ENCODE results near the gene RFTN1.
A peak's percentile ranks its signal among the peaks of the same experiment; 100 is the strongest.

Gene RFTN1

DNA sequence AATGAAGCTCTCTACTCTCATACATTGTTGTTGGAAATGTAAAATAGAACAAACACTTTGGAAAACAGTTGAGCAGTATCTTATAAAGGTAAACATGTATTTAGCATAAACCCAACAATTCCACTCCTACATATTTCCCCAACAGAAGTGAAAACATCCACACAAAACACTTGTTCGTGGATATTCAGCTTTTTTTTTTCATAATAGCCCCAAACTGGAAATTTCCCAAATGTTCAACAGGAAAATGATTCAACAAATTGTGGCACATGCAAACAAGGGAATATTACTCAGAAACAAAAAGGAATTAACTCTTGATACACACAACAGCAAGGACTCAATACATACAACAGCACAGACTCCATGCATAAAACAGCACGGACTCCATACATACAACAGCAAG, 28.5 kb downstream of the RFTN1 start:
- DNase-seq: no peak

DNA sequence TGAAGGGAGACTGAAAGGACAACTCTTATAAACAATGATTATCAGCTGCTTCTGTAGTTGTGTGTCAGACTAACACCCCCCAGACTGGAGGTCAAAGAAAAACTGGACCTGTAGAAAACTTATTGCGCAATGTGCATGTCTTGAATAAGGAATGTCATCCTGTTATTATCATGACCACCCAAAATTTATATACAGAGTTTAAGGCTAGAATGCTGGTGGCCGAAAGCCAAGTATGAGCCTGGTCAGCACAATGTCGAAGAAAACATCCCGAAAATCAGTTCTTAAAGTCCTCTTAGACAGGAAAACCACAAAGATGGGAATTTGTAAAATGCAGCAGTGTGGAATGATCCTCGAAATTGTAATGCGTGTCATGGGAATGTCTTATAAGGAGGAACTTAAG, 29.3 kb downstream of the RFTN1 start:
- no peak for DNase-seq

DNA sequence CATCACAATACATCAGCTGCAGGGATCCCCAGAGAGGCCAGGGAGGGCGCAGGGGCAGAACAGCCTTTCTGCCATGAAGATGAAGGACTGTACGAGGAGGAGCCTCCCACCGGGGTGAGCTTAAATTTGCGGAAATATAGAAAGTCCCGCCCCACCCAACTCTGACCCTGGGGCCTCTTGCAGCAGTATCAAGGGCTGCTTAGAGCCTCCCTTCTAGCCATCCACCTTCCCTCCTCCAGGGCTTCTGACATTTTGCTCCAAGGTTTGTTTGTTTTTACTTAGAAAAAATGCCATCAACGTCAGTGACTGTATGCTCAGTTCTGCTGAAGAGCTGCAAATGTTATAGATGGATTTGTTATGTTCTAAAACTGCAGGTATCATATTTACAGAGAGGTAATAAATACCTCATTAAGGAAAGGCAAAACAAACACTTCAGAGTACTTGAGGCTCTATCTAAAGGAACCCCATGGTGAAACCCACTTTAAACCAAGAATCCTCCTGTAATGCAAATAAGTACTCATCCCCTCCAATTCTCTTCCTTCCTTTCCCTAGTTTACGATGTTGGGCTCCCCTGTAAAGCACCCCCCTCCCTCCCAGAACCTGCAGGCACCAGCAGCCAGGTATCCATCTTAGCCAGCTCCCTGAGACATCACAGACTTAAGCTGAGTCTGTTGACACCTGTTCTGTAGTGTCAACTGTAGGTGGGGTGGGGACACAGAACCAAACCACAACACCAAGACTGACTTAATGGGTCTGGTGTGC, 30.5 kb downstream of the RFTN1 start:
- no peak for DNase-seq

DNA sequence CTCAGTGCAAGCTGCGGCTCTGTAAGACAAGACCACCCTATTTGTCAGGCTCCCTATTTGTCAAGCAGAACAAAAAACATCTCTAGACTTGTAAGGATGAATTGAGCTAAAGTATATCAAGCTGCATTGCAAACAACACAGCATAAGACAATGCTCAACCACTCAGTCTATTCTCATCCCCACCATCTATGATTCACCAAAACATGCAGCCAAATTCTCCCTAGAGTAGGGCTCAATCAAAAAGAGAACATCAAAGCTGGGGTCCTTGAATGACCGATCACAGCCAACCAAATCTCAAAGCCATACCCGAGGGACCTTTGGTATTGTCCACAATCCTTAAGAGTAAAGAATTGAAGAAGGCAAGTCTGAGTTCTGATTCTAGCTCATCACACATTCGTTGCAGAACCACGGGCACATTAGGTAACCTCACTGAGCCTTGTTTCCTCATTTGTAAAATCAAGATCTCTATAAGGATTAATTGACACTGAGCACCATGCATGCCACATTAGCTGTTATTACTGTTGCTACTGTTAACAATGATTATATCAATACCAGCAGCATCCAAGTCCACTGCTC, 31.2 kb downstream of the RFTN1 start:
- no peak for DNase-seq

DNA sequence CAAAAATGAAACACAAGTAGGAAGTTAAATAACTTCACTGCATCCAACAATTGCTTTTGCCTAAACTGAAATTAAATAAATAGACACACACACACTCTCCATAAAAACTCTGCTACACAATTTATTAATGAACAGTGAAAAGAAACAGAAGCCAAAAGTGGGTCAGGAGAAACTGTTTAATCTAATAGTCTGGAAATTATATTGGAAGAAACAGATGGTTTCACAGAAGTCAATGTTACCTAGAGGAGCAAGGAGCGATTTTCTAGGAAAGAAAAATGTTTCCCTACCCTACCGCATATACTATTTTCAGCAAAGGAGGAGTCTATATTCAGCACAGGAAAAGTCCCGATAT, 32.0 kb downstream of the RFTN1 start:
- no peak for DNase-seq

DNA sequence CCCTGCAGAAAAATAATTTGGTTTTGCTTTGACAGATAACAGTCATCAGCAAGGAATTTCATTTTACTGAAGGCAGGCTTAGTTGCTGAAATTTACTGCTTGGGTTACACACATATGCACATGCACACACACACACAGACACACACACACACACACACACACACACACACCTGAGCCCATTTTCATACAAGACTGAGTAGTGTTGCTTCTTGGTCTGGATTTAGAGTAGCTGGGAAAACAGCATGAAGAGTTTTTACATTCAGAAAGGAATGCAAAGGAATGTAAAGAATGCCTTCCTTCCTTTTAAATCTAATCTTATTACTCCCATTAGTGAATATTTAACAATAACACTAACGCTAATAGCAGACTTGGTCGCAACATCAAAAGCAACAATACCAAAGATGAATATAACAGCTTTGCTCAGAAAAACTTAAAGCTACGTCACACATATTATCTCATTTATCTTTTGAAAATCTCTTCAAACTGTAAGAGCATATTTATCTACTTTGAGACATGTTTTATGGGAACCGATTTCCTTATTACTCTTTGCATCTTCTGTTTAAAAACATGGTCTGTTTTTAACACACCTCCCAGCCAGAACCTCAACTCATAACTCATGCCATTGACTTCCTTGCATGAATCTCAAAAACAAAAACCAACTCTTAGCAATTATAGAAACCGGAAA, 32.5 kb downstream of the RFTN1 start:
- no peak for DNase-seq

DNA sequence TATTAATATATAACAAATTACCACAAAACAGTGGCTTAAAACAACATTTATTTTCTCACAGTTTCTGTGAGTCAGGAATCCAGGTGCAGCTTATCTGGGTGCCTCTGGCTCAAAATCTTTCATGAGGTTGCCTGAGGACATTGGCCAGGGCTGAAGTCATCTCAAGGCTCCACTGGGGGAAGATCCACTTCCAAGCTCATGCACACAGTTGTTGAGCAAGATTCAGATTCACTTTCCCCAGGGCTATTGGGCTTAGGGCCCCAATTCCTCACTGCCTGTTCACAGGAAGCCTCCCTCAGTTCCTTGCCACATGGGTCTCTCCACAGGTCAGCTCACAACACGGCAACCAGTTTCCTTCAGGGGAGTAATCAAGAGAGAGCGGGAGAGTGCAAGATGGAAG, 35.0 kb downstream of the RFTN1 start:
- DNase-seq: no peak

DNA sequence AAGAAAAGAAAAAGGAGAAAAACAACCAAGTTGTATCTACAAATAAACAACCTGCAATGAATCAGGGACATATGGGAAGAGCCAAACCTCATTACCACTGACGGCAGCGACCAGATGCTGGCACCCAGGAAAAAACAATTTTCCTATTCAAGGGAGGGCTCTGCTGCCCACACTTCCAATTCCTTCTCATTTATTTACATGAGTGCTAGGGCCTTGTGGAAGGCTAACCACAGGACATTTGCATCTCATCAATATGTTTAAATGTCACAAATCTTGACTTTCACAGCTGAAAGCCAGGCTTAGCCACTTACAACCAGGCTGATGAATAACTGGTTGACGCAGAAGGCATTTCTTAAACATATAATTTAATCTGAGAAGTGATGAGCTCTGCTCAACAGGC, 36.0 kb downstream of the RFTN1 start:
- no peak for DNase-seq

DNA sequence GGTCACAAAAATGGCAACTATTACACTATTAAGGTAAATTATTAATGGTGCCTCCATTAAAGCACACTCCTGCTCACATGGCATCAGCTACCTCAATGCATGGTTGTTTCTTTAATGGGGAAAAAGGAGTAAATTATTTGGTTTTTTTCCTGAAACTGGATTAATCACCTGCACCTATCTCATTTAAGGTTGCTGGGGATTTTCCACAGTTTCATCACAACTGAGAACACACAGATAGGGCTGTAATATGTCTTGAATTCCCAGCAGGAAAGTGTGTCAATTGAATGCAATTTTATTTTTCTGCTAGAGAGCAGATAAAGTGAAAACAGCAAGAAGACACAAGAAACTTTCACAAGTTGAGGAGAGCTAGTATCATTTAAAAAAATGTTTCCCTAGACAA, 36.4 kb downstream of the RFTN1 start:
- no peak for DNase-seq

DNA sequence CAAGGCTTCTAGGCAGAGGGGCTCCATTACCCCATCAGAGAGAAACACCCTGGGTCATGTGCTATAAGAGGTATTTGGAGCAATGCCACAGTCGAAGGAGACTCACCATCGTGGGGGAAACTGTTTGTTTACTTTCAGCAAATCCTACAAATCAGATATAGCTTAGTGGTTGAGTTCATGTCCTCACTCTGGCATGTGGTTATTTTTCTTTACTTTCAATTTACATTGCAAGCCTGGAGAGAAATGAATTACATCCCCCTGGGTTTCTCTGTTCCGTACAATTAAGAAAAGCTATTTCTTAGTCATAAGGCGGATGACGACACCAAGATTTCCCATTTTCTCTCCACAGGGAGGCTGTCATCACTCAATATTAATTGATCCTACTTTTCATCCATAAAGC, 36.9 kb downstream of the RFTN1 start:
- no peak for DNase-seq

DNA sequence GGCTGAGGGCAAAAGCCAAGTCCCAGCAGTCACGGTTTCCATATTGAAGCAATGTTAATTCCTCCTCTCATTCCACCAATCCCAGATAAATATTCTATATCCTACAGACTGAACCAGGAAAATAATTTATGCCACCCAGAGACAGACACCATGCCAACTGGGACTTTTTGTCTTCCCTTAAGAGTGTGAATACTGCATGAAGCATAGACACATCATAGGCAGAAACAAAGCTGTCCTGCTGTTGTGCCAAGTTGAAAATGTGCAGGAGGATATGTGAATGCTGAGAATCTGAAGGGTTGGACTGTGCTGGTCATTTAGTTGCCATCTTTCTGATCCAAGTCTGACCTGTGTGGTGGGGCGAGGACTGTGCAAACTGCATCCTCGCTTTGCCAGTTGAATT, 37.7 kb downstream of the RFTN1 start:
- no peak for DNase-seq

DNA sequence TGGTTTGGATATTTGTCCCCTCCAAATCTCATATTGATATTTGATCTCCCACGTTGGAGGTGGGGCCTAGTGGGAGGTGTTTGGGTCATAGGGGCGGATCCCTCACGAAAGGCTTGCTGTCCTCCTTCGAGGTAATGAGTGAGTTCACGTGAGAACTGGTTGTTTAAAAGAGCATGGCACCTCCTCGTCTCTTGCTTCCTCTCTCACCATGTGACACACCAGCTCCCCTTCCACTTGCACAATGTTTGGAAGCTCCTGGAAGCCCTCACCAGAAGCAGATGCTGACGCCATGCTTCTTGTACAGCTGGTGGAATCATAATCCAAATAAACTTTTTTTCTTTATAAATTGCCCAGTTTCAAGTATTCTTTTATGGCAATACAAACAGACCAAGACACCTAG, 38.6 kb downstream of the RFTN1 start:
- DNase-seq: no peak

DNA sequence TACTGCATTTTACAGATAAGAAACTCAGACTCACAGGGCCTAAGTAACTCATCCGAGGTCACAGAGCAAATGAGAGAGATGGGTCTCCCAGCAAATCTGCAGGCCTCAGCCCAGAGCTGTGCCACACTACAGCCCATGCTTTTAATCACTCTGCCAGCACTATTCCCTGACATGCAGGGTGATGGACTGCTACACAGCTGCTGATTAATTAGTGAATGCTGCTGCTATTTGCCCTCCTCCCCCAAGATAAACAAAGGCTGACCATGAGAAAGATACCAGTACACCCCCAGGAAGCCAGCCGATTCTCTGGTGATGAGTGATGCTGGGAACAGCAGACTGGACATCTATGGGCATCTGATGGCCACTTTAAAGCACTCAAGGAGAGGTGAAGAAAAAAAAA, 39.3 kb downstream of the RFTN1 start:
- DNase-seq: no peak

DNA sequence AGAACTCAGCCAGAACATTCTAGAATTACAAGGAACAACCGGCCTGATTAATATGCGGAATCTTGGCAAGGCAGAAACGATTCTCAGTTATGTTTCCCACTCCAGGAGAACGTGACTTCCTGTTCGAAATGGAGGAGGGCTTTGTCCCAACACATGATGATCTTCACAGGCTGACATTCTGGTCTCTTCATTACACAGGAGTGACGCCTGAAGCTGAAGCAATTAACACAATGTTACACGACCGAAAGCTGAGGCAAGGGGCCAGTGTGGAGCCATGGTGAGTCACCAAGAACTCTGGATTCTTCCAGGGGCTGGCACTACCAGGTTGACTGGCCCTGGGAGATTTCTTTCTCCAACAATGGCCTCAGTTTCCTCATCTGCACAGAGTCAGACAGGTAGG, 40.9 kb downstream of the RFTN1 start:
- DNase-seq: no peak

DNA sequence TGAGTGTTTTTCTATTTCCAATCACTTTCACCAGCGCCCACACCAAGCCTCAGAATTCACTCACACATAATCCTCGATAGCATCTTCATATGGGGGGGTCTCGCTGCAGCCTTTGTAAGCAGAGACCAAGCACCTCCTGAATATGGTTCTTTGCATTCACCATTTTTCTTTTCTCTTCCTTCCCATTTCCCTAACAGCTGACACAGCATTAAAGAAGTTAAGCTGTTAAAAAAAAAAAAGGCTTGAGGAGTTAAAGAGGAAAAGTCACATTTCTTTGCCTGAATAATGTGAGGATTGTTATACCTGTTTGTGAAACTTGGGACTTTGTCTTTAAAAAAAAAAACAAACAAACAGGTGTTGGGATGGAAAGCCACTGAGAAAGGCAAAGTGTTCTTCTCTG, 41.6 kb downstream of the RFTN1 start:
- DNase-seq: no peak

DNA sequence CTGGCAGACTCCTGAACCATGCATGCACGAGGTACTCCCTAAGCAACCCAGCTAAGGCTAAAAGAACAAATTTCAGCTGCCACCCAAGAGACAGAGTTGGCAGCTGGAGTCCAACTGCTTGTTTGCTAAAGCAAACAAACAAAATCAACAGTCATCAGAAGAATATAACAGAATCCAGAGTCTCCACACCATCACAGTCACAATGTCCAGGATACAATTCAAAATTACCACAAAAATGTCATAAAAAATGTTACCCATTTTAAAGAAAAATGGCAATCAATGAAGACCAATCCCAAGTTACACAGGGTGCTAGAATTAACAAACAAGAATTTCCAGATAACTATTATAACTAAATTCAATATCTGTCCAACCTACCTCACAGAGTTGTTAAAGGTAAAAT, 42.9 kb downstream of the RFTN1 start:
- no peak for DNase-seq

DNA sequence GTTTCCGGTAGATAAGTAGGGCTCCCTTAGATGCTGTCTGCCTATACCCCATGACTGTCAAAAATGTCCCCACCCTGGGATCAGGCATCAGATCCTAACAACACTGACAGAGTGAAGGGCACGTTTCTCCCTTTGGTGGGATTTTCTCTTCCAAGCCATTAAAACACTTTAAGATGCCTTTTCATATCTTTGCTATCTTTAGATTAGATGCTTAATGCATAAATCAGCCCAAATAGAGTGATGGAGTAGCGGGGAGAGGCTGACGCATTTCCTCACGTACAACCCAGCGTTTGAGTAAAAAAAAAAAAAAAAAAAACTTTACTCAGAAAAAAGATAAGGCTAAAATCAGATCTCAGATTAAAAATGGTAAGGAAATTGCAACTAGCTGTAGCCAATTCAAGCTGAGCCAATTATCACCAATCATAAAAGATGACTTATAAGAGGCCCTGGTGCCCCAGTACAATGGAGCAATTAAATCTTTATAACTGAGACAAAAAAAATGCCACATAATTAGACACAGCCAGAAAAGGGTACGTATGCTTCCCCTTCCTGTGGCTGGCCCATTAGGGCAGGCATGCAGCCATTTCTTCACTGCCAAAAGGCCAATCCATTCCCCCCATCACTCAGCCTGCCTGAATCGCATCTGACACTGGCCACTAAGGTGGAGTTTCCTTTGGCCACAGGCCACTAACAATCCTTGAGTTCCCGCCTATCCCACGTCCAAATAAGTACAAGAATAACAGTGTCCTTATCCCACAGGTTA, 45.0 kb downstream of the RFTN1 start:
- no peak for DNase-seq

DNA sequence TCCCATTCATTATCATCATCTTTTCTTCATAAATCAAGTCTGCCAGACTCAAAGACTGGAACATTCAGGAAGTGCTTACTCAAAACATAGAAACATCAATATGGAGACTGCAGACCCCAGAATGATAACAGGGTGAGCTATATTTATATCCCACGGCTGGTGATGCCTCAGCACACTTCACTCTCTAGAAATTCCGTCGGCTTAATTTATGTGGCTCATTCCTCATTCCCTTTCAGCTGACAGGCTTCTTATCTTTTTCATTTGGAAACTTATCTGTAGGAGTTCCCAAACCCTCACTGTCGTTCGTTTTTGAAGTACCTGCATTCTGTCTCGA, 45.5 kb downstream of the RFTN1 start:
- no peak for DNase-seq

DNA sequence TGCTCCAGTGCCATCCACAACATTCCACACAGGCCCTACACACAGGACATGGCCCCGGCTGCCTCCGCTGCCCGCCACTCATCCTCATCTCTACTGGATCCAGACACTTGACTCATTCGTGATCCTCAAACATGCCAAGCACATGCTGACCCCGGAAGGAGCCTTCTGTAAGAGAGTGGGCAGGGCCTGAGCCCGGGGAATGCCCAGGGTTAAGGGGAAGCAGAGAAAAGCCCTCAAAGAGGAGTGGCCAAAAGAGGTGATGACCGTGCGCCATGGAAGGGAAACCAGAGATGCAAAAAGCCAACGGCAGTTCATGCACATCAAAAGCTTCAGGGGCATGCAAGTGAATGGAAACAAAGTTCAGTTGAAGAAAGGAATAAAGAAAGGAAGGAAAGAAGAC, 46.1 kb downstream of the RFTN1 start:
- DNase-seq: peak; percentile 16

DNA sequence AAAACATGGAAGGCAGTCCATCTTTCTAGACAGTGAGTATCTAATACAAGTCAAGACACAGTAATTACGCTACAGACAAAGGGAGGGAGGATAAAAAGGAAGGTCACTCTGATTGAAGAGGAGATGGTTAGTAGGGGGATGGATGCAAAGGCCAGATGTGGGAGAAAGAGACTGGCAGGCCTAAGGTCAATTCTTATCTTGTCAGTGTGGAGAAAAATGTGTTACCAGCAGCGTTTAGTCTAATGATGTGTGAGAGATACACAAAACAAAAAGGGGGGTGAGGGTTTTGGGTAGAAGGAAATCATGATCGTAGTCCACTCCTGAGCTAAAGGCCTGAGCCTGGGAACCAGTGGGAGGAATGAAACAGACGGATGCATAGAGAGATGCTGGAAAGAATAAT, 46.7 kb downstream of the RFTN1 start:
- no peak for DNase-seq

DNA sequence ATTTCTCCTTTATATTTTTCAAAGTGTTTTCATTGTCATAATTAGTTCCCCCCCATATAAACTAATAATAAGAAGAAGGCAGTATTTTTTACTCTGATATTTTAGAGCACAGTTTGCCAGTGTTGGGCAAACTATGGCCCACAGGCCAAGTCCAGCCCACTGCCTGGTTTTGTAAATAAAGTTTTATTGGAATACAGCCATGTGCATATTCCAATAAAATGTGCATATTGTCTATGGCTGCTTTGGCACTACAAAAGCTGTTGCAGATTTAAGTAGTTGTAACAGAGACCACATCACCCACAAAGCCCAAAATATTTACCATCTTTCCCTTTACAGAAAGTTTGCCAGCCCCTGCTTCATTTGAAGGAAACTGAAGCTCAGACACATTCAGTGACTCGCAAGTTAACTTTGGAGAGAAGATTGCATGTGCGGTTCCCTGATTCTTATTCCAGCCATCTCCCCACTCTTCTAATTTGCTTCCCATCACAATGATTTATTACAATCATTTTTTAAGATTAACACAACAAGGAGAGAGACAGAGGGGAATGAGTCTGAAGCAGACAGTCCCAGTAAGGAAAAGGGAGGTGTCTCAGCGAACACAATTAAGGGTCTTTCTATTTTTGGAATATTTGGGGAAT, 48.9 kb downstream of the RFTN1 start:
- no peak for DNase-seq

DNA sequence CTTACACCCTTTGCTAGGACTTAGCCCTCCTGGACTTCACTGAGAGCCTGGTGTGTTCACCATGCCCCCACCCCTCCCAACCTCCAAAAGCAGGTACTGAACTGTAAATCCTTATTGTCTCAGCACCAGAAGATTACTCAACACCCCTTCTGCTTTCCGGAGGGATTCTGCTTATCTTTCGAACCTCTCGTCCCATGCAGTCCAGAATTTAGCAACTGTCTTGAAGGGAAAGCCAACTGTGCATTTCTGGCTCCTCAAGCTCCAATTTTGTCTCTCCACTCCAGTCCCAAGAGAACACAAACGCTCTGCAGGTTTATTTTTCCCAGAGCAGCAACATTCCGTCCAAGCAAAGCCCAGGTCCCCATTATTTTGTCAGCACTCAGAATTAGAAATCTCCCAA, 49.6 kb downstream of the RFTN1 start:
- DNase-seq: no peak

DNA sequence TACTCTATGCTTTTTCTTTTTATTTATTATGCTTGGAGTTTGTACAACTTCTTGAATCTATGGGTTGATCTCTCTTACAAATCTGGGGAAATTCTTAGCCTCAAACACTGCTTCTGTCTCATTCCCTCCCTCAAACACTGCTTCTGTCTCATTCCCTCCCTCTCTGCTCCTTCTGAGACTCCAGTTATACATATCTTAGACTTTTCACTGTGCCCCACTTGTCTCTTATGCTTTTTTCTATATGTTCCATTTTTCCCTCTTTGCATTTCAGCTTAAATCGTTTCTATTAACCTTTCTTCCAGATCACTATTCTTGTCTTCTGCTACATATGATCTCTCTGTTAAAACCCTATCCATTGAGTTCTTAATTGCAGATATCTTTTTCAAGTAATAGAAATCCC, 50.4 kb downstream of the RFTN1 start:
- DNase-seq: no peak

DNA sequence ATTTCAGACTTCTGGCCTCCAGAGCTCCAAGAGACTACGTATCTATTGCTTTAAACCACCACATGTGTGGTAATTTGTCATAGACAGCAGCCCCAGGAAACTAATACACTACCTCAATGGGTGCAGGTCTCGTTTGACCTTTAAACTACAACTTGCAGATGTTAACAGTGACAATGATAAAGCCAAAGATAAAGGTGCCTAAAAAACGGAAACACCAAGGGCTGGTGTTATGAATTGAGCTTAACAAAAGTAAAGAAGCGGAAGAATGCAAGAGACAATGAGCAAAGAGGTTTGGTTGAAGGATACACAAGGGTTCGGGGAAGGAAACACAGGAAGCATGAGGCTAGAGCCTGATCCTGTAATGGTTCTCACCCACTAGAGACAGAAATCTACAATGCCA, 50.8 kb downstream of the RFTN1 start:
- DNase-seq: no peak

Data from activated naive CD4-positive, alpha-beta T cell treated with Interleukin-2 at 50 U/mL for 16 hours (primary cell).